Nephron progenitor cell (in vitro differentiated cells): ENCODE data around the gene TTR.

Source experiments
- DNase-seq: peaks from one replicate; pipeline ENCODE4 v3.0.0; 2021
- H3K27ac Mint-ChIP-seq: 2 replicates; pipeline ENCODE4 v1.8.0; 2021; ENCODE audit warnings: mild to moderate bottlenecking, moderate library complexity, mixed read lengths
- H3K27me3 Mint-ChIP-seq: 2 replicates; pipeline ENCODE4 v1.8.0; 2021; ENCODE audit warnings: mild to moderate bottlenecking, low read depth, mixed read lengths; ENCODE audit not compliant: poor library complexity
- H3K36me3 Mint-ChIP-seq: 2 replicates; pipeline ENCODE4 v1.8.0; 2021; ENCODE audit warnings: low read depth, mixed read lengths
- H3K4me1 Mint-ChIP-seq: 2 replicates; pipeline ENCODE4 v1.8.0; 2021; ENCODE audit warnings: mixed read lengths
- H3K4me3 Mint-ChIP-seq: 2 replicates; pipeline ENCODE4 v1.8.0; 2021; ENCODE audit warnings: mild to moderate bottlenecking, moderate library complexity, mixed read lengths
- H3K9me3 Mint-ChIP-seq: 2 replicates; pipeline ENCODE4 v1.8.0; 2021; ENCODE audit warnings: mild to moderate bottlenecking, moderate library complexity, mixed read lengths
- TF ChIP-seq, protein P1 (sequence below): fragments of 200-600 bp; sonication (generic); IDR thresholded peaks from 2 replicates; pipeline ENCODE4 v1.5.0; 2021; ENCODE audit warnings: antibody characterized with exemption

The TTR gene

DNA sequence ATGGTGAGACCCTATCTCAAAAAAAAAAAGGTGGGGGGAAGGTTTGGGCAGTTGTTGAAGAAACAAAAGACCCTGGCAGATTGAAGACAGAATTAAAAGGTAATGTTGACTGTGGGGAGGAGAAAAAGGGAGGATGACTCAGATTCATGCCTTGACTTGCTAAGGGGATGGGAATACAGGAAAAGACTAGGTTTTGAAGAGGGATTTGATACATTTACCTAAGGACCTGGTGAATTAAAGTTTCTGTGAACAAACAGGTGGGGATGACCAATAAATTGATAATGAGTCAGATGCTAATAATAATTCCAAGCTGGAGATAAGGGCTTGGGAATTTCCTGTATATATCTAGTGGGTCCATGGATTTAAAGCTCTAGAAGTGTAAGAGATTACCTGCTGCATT, 27.6 kb downstream of the TTR start:
- DNase-seq: no peak
- Mint-ChIP-seq H3K27me3 (no peaks in the 10 kb centered on the region), H3K4me1 (peaks cover 8% of the 10 kb centered on the region), H3K9me3 (no peaks in the 10 kb centered on the region), H3K4me3 (no peak overlapping the region), H3K27ac (no peak overlapping the region), H3K36me3 (peaks cover 12% of the 10 kb centered on the region)
- TF ChIP-seq, protein P1, sequence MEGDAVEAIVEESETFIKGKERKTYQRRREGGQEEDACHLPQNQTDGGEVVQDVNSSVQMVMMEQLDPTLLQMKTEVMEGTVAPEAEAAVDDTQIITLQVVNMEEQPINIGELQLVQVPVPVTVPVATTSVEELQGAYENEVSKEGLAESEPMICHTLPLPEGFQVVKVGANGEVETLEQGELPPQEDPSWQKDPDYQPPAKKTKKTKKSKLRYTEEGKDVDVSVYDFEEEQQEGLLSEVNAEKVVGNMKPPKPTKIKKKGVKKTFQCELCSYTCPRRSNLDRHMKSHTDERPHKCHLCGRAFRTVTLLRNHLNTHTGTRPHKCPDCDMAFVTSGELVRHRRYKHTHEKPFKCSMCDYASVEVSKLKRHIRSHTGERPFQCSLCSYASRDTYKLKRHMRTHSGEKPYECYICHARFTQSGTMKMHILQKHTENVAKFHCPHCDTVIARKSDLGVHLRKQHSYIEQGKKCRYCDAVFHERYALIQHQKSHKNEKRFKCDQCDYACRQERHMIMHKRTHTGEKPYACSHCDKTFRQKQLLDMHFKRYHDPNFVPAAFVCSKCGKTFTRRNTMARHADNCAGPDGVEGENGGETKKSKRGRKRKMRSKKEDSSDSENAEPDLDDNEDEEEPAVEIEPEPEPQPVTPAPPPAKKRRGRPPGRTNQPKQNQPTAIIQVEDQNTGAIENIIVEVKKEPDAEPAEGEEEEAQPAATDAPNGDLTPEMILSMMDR: no peak

DNA sequence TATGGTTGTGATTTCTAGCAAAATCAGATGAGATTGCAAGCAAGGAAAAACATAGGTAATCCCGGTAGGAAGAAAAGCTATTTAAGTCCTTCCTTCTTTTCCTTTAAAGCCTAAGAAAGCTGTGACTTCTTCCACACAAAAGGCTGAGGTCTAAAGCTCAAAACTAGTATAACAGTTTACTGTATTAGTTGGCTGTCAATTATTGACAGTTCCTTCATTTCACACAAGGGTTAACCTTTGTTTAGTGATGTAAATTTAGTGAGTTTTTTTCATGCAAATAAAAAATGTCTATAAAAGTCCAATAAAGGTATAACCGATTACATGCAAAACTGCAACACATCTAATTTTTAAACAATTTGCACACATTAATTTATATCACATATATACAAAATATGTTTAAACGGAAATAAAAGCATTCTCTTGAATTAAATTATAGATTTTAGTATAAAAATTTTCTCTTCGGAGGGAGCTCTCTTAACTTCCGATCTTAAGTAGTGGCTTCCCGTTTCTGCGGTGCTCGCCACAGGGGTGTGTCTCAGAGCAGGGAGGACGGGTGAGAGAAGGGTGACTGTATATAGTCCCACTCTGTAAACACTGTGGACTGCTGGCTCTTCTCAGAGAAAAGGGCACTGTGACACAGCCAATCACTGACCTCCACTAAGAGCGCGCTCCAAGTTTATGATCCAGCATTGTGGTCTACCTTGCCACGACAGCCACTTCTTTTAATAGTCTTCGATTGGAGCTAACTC, 33.4 kb downstream of the TTR start:
- TF ChIP-seq, protein P1: no peak
- Mint-ChIP-seq H3K27me3 (no peaks in the 10 kb centered on the region), H3K36me3 (peaks cover 51% of the 10 kb centered on the region), H3K4me1 (peaks cover 4% of the 10 kb centered on the region), H3K27ac (no peak overlapping the region), H3K4me3 (no peak overlapping the region), H3K9me3 (peaks cover 14% of the 10 kb centered on the region)
- DNase-seq: no peak

DNA sequence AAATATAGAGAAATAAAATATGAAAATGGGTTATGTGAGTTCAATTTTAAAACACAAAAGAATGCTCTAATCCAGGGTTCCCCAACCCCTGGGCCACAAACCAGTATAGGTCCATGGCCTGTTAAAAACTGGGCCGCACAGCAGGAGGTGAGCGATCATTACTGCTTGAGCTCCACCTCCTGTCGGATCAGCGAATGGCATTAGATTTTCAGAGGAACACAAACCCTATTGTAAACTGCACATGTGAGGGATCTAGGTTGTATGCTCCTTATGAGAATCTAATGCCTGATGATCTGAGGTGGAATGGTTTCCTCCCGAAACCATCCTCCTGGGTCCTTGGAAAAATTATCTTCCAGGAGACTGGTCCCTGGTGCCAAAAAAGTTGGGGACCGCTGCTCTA, 34.7 kb downstream of the TTR start:
- no peak for DNase-seq

DNA sequence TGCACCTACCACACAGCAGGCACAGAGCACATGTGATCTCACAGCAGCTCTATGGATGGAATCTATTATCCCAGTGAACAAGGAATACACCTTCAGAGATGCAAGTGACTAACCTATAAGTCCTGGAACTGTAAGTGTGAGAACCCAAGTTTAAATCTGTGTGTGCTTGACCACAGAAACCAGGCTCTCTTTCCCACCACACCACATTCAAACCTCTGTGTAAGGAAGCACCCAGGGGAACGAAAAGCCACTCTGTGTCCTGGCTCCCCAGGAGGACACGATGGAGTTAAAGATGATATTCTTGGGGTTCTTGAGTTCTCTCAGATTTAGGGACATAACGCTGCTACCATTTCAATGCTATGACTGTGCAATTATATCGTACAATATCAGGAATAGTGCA, 38.9 kb downstream of the TTR start:
- TF ChIP-seq, protein P1: no peak
- Mint-ChIP-seq H3K4me3 (no peak overlapping the region), H3K9me3 (peaks cover 14% of the 10 kb centered on the region), H3K27me3 (peaks cover 3% of the 10 kb centered on the region), H3K36me3 (peaks cover 65% of the 10 kb centered on the region), H3K4me1 (peaks cover 13% of the 10 kb centered on the region), H3K27ac (peak overlapping the region; percentile 36)
- no peak for DNase-seq

More for the DNA sequence above, 34.7 kb downstream of the TTR start:
- H3K27me3 Mint-ChIP-seq: no peaks in the 10 kb centered on the region
- peaks cover 14% of the 10 kb centered on the region for H3K9me3 Mint-ChIP-seq
- peaks cover 55% of the 10 kb centered on the region for H3K36me3 Mint-ChIP-seq
- TF ChIP-seq, protein P1: no peak
- H3K4me3 Mint-ChIP-seq: no peak overlapping the region
- no peak overlapping the region for H3K27ac Mint-ChIP-seq
- H3K4me1 Mint-ChIP-seq: peaks cover 7% of the 10 kb centered on the region

DNA sequence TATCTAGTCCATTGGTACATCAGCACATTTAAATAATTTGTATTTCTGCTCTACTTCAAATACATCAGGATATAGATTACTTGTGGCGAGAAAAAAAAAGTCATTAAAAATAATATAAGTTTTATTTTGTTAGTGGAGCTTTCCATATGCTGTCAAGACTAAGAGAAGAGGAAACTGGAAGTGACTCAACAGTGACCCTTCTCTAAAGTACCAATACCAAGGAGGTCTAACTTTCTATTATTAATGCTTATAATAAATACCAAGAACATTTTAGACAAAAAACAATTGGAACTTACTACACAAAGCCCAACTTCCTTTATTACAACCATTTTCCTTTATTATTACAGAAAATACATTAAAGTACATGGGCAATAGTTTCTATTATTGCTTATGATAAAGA, 39.8 kb downstream of the TTR start:
- Mint-ChIP-seq H3K27ac (no peak overlapping the region), H3K9me3 (peaks cover 14% of the 10 kb centered on the region), H3K4me3 (no peak overlapping the region), H3K36me3 (peaks cover 65% of the 10 kb centered on the region), H3K4me1 (peaks cover 13% of the 10 kb centered on the region), H3K27me3 (peaks cover 3% of the 10 kb centered on the region)
- no peak for DNase-seq
- TF ChIP-seq, protein P1: no peak

DNA sequence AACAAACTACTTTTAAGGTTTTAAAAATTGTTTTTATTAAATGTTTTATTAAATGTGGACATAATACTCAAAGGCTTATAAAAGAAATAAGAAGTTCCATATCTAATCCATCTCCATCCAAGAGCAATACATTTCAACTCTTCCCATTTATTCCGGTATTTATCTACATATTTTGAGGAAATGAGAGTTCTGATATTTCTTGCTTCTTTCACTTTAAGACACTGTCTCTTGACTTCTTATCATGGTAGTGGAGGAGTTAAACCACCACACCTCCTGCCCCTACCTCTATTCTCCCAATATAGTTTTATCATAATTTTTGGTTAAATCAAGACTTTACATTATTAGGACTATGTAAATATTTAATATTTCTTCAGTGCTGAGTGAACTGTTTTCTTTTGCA, 40.7 kb downstream of the TTR start:
- peaks cover 3% of the 10 kb centered on the region for H3K27me3 Mint-ChIP-seq
- TF ChIP-seq, protein P1: no peak
- no peak overlapping the region for H3K27ac Mint-ChIP-seq
- no peak overlapping the region for H3K4me3 Mint-ChIP-seq
- H3K9me3 Mint-ChIP-seq: peaks cover 15% of the 10 kb centered on the region
- no peak for DNase-seq
- H3K36me3 Mint-ChIP-seq: peaks cover 65% of the 10 kb centered on the region
- H3K4me1 Mint-ChIP-seq: peaks cover 13% of the 10 kb centered on the region
